Activated CD4-positive, alpha-beta T cell treated with anti-CD3 and anti-CD28 coated beads, Interleukin-2, Interleukin-4, amounts not matched to agents 100 ng/mL and 50 ng/mL, durations not matched to agents 16 hours and 8 hours (primary cell): ENCODE results near the gene KIF13A.
"Not testable (repeated sequence)": the region's sequence is repeated elsewhere in the genome, so short reads cannot be mapped to it uniquely, and the experiment has no call there.

Experiments used
- DNase-seq: peaks from one replicate; pipeline ENCODE4 v3.0.0-alpha.2; 2020; ENCODE audit warnings: low spot score

The KIF13A gene

DNA sequence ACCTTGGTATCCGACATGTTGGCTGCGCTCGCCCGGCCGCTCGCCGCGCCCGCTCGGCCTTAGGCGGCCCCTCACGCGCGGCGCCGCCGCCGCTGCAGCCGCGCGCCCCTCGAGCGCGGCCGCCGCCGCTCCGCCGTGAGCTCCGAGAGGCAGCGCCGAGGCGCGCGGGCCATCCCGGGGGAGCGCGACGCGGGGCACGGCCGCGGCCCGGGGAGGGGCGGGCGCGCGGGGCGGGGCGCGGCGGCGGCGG, at the start of gene KIF13A:
Gene KIF13A, minus strand, starts transcription at position 189 of the 250 bp plus-strand sequence. Its CDS starts 172 bp downstream, at position 17.
- no peak for DNase-seq

DNA sequence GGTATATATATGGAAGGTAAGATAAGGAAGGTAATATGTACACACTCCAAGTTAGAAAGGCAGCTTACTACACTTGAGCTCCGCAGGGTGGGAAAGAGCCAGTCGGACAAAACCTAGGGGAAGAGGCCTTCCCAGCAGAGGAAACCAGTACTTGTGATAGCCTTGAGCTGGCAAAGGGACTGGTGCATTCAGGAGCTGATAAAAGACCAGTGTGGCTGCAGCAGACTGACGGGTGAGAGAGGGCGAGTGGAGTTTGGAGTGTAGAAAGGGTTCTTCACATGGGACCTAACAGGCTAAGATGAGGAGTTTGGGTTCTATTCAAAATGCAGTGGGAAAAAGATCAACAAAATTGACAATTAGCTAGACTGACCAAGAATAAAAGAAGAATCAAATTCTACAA, 49.3 kb upstream of the KIF13A start:
- no peak for DNase-seq

DNA sequence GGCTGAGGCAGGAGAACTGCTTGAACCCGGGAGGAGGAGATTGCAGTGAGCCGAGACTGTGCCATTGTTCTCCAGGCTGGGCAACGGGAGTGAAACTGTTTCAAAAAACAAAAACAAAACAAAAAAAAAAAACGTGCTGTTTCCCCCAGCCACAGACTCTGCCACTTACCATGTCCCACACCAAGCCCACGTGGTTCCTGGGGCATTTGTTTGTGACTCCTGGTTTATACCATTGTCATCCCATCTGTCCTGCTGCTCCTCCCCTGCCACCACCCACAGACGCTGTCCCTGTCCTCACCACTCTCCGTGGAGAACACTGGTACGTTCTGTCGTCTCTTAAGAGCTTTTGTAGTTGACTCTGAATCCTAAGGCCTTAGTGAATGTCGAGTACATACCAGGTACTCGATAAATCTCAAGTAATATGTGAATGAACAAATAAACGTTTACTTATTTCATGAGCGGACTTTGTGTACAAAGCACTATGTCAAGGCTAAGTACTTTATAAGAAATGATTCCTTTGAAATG, 48.0 kb upstream of the KIF13A start:
- no peak for DNase-seq

DNA sequence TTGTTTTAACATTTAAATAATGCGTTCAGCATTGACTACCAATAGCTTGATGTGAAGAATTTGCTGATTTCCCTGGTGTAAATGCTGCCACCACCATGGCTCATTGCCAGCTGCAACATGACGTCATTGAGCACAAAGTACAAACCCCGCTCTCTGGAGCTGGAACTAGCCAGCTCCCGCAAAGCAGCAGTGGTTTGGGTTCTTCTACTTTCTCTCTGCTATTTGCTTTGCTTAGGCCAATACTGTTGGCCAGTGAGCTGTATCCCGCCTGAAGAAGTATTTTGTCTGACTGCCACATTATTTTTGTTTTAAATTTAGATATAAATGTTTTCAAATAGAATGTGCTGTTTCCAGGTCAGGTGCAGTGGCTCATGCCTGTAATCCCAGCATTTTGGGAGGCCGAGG, 47.4 kb upstream of the KIF13A start:
- DNase-seq, result no peak

DNA sequence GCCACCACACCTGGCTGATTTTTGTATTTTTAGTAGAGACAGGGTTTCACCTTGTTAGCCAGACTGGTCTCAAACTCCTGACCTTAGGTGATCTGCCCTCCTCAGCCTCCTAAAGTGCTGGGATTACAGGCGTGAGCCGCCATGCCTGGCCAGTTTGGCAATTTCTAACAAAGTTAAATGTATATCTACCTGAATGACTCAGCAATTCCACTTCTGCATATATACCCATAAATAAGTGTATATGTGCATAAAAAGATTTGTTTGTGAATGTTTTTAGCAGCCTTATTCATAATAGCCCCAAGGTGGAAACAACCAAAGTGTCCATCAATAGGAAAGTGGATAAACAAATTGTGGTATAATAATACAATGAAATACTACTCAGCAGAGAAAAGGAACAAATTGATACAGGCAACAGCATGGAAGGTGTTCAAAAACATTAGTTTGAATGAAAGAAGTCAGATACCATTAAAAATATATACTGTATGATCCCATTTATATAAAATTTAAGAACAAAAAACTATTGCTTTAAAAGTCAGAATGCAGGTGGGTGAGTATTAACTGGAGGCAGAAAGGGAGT, 44.3 kb upstream of the KIF13A start:
- DNase-seq, result no peak

DNA sequence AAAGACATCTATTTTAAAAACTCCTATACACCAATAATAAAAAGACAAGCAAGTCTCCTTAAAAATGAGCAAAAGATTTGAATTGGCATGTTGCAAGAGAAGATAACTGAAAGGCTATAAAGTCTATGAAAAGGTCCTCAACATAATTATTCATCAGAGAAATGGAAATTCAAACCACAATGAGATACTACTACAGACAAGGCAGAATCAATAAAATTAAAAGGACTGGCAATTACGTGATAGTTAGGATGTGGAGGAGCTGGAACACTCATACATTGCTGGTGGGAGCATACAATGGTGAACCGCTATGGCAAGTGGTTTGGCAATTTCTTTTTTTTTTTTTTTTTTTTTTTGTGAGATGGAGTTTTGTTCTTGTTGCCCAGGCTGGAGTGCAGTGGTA, 43.8 kb upstream of the KIF13A start:
- DNase-seq, result no peak

DNA sequence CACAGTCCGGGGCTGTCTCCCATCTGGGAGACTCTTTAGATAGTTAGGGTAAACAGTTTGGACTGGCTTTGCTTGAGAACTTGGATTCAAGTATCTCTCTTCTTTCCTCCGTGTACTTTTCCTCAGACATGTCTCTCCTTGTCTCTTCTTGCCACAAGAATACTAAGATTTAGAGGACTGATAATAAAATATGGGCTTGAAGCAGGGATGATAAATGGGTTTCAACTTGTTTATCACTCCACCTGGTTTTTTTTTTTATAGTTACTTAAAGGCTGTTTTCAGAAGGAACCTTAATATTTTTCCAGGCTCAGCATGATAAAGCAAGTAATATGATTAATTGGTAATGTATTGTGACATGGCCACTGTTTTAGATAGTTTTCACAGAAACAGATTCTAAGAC, 40.9 kb upstream of the KIF13A start:
- no peak for DNase-seq

DNA sequence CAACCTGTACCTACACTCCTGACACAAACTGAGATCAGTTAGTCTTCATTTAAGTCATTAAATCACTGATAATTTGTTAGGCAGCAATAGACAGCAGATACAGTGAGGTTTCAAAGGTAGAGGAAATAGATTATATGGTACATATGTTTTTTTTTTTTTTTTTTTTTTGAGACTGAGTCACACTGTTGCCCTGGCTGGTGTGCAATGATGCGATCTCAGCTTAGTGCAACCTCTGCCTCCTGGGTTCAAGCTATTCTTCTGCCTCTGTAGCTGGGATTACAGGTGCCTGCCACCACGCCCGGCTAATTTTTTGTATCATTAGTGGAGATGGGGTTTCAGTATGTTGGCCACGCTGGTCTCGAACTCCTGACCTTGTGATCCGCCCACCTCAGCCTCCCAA, 38.2 kb upstream of the KIF13A start:
- no peak for DNase-seq

DNA sequence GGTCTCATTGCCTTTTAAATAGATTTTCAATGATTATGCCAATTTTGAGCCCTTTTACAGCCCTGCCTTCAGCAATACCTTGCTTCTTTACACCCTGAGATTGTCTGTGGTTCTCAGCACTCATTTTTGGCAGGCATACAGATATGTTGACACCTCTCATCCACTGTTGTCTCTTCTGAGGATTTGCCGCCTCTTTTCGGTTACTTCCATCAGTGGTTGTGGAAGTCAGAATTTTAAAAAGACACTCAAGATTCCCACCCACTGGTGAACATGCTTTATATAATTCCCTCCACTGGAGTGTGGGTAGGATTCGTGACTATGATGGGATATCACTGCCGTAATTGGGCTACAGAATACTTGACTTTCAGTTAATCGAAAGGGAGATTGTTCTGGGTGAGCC, 37.4 kb upstream of the KIF13A start:
- no peak for DNase-seq

DNA sequence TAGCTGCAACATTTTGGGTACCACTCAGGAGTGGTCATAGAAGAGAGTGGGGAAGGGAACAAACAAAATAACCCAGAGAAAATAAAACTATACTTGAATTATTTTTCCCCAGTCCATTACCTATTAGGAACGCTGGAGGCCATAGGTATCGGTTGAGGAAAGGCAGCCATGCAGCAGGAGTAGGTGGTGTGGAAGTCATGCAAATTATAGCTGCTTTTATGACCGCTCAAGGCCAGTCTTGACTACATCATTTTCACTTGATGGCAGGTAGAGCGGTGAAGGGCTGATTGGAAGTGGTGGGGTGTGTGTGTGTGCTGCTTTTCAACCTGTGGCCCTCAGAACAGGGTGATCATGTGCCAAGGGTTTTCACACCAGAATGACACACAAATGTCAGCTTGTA, 36.5 kb upstream of the KIF13A start:
- no peak for DNase-seq

DNA sequence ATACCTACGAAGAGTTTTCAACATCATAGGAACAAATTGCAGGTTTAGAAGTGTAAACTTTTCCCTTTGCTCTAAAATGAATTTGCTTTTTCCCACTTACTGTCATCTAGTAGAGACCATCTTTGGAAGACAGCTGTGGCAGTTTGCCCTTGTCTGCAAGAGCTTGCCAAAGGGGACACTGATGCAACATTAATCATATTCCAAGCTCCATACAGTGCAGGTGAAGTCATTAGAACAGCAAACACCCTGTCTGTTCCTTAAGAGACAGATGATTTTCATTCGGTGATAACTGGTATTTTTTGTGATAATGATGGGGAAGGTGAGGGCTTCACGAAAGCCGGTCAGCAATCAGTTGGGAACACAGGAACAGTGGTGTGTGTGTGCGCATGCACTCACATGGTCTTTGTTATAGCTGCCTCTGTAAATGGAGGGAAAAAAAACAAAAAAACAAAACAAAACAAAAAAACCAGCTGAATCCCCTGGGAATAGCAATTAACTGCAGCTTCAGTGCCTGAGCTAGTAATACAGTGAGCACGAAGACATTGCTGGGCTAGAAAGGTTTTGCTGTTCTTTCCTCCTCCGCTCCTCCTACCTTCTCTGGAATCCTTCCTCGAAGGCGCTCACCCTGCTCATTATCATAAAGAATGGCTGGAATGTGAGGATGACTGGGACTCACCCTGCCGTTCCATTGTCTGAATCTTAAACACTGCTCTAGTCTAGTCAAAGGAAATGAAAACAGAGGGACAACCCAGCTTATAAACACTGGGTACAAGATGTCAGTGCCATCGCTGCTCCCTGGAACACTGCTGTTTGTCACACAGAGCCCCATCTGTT, 35.2 kb upstream of the KIF13A start:
- DNase-seq, result no peak

DNA sequence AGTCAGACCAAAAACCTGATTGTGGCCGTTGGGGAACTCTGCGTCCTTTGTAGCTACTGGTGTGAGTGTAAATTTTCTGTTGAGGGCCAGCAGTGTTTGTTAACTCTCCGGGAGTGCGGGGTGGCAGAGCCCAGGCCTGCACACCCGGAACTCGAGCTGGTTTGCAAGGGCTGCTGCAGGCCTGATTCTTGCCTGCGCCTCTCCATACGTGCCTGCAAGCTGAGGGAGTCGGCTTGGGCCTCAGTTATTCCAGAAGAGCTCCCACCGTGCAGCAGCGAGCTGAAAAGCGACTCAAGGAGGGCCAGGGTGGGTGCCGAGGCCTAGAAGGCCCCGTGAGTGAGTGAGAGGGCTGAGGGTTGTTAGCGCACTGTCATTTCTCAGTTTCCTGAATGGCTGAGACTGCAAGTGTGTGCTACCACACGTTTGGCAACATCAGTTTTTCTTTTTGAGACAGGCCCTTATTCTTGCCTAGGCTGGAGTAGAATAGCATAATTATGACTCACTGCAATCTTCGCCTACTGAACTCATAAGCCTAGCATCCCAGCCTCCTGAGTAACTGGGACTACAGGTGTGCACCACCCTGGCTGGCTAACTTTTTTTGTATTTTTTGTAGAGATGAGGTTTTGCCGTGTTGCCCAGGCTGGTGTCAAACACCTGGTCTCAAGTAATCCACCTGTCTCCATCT, 33.9 kb upstream of the KIF13A start:
- no peak for DNase-seq

DNA sequence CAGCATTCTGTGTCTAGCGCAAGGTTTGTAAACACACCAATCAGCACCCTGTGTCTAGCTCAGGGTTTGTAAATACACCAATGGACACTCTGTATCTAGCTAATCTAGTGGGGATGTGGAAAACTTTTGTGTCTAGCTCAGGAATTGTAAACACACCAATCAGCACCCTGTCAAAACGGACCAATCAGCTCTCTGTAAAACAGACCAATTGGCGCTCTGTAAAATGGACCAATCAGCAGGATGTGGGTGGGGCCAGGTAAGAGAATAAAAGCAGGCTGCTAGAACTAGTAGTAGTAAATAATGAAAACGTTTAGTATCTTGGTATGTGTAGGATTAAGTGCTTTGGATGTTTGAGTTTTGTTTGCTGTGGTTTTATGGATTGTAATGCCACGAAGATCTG, 33.1 kb upstream of the KIF13A start:
- DNase-seq, result not testable (repeated sequence)

DNA sequence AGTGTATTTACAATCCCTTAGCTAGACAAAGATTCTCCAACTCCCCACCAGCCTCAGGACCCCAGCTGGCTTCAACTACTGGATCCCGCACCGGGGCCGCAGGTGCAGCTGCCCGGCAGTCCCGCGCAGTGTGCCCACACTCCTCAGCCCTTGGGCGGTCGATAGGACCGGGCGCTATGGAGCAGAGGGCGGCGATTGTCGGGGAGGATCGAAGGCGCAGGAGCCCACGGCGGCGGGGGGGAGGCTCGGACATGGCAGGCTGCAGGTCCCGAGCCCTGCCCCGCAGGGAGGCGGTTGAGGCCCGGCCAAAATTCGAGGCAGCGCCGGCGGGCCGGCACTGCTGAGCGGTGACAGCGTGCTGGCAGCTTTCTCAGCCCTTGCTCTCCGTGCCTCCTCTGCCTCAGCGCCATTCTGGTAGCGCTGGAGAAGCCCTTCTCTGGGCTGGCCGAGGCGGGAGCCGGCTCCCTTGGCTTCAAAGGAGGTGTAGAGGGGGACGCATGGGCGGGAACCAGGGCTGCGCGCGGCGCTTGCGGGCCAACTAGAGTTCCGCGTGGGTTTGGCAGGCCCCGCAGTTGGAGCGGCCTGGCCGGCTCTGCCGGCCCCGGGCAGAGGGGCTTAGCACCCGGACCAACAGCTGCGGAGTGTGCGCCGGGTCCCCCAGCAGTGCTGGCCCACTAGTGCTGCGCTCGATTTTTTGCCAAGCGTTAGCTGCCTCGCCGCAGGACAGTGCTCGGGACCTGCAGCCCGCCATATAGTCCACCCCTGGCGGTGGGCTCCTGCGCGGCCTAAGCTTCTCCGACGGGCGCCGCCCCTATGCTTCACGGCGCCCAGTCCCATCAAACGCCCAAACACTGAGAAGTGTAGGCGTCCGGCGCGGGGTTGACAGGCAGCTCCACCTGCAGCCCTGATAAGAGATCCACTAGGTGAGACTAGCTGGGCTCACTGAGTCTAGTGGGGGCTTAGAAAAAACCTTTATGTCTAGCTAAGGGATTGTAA, 32.4 kb upstream of the KIF13A start:
- no peak for DNase-seq

DNA sequence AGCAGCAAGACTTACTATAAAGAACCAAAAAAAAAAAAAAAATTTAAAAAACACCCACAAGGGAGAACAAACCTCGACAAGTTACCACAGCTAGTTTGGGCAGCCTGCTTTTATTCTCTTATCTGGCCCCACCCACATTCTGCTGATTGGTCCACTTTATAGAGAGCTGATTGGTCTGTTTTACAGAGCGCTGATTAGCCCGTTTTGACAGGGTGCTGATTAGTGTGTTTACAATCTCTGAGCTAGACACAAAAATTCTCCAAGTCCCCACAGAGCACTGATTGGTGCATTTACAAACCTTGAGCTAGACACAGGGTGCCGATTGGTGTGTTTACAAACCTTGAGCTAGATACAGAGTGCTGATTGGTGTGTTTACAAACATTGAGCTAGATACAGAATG, 31.7 kb upstream of the KIF13A start:
- not testable (repeated sequence) for DNase-seq

DNA sequence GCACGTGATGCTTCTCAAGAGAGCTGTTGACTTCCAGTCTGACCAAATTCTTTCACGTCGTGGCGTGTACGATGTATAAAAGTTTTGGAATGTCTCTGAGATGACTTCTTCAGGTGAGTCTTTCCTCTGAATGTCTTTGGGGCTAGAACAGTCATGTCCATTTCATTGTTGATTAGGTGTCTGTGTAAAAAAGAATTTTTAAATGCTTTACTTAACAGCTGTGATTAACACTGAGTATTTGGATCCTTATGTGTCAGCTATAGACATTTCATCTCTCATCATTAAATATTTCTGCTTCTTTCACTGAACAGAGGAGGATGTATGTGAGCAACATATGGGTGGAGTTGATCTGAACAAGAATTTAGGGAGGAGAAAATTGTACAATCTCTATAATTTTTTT, 29.3 kb upstream of the KIF13A start:
- no peak for DNase-seq

DNA sequence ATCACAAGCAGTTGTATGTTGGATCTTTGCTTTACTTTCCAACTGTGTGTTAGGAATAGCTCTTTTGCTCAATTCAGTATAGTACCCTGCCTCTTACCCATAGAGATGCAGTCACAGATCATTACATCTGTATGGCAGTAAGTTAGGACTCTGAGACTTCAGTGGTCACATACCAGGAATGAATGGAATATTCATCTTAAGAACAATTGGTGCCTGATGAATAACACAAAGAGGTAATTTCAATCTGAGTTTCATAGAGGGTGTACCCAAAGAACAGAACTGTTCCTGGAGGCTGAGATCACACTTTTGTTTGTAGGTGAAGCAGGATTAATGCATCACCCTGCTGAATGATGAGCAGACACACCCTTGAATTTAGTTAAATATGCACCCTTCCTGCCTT, 28.7 kb upstream of the KIF13A start:
- no peak for DNase-seq

DNA sequence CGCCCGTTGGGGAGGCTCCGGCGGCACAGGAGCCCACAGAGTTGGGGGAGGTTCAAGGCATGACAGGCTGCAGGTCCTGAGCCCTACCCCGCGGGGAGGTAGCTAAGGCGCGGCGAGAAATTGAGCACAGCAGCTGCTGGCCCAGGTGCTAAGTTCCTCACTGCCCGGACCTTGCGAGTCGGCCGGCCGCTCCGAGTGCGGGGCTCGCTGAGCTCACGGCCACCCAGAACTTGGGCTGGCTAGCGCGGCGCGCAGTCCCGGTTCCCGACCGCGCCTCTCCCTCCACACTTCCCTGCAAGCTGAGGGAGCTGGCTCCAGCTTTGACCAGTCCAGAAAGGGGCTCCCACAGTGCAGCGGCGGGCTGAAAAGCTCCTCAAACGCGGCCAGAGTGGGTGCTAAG, 23.9 kb upstream of the KIF13A start:
- DNase-seq, result no peak

DNA sequence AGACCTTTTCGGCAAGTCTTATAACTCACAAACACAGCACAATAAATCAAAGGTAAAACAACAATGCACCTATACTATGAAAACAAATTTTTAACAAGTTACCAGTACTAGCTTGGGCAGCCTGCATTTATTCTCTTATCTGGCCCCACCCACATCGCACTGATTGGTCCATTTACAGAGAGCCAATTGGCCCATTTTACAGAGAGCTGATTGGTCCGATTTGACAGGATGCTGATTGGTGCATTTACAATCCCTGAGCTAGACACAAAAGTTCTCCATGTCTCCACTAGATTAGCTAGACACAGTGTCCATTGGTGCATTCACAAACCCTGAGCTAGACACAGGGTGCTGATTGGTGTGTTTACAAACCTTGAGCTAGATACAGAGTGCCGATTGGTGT, 23.1 kb upstream of the KIF13A start:
- not testable (repeated sequence) for DNase-seq

DNA sequence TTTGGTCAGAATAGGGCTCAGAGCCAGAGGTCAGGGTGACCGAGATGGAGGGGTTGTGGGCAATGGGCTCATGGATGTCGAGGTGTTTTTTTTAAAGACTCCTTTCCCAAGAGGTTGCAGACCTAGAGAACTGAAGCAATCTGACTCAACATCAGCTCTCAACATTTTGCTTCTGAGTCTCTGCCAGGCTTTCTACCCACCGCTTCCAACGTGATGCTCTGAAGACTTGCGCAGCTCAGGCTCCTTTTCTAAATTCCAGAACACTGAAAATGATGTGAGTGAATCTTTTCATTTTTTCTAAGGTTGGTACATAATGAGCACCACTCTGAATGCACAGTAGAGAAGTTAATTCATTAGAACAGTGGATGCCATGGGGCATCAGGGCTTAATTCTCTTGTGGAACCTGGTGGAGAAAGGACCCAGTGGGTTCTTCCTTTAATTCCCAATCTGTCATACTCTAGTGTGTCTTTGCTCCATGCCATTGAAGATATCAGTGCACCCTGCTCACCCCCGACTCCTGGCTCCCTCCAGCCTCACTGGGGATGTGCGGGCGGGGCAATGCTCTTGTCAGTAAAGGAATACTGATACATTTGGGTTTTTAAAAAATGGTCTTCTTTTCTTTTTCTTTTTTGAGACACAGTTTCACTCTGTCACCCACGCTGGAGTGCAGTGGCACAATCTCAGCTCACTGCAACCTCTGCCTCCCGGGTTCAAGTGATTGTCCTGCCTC, 17.0 kb upstream of the KIF13A start:
- DNase-seq, result no peak

DNA sequence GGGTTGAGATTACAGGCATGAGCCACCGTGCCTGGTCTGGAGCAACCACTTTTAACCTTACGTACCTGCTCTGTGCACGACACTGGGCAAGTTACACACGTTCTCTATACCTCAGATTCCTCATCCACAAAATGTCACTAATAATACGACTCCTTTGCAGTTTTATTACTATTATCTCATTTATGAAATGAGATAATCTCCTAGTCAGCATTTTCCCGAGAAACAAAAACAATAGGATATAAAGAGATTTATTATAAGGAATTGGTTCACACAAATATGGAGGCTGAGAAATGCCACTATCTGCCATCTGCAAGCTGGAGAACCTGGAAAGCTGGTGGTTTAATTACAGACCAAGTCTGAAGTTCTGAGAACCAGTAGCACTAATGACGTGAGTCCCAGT, 12.0 kb upstream of the KIF13A start:
- no peak for DNase-seq
